ENCODE data around the gene PCDHA13. TPM values are rescaled to one million over a fixed set of nuclear protein-coding genes. Genes with fewer than 3 reads are reported as not detected.

The PCDHA13 gene
- total and polyA plus RNA-seq, 10 of the 15 experiments (the other 5 are each of a cell fraction or from before 2014, with no cell fraction given) = not detected

DNA sequence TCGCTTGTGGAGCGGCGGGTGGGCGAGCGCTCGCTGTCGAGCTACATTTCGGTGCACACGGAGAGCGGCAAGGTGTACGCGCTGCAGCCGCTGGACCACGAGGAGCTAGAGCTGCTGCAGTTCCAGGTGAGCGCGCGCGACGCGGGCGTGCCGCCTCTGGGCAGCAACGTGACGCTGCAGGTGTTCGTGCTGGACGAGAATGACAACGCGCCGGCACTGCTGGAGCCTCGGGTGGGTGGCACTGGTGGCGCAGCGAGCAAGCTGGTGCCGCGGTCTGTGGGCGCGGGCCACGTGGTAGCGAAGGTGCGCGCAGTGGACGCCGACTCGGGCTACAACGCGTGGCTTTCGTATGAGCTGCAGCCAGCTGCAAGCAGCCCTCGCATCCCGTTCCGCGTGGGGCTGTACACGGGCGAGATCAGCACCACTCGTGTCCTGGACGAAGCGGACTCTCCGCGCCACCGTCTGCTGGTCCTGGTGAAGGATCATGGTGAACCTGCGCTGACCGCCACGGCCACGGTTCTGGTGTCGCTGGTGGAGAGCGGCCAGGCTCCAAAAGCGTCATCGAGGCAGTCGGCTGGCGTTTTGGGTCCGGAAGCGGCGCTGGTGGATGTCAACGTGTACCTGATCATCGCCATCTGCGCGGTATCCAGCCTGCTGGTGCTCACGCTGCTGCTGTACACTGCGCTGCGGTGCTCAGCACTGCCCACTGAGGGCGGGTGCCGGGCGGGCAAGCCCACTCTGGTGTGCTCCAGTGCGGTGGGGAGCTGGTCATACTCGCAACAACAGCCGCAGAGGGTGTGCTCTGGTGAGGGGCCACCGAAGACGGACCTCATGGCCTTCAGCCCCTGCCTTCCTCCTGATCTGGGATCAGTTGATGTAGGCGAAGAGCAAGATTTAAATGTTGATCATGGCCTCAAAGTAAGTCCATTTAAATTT lies 38.9 kb upstream of the PCDHA13 start:
- no peak overlapping the region for H2AFZ ChIP-seq (ENCODE audit: control insufficient read depth, low read depth, low read length)
- ATAC-seq = no peak
- DNase-seq (ENCODE audit: low read depth, low spot score) = no peak
- ChIA-PET POLR2A (no interaction called here), SMC1A (ENCODE audit: uncharacterized antibody, unreplicated experiment) (no interaction called here), CTCF (no interaction called here), RAD21 (ENCODE audit: unreplicated experiment) (no interaction called here)
- intact Hi-C loops (cut with micrococcal nuclease; ENCODE audit: unreplicated experiment) (no loop called here), in situ Hi-C loops (cut with MboI) (no loop called here)
- H3K9me3 ChIP-seq (replicated peaks; ENCODE audit: control insufficient read depth, insufficient read depth, low read length) = no peaks in the 10 kb centered on the region; the same call in 2 of the 3 replicates
- no peaks in the 10 kb centered on the region for H4K20me1 ChIP-seq (ENCODE audit: control insufficient read depth, insufficient read depth)
- no peak overlapping the region for H3K27ac ChIP-seq (ENCODE audit: control insufficient read depth, insufficient read depth)
- no TSS peak for BruUV-seq (replicated peaks)
- H3K27me3 ChIP-seq (replicated peaks in 1 of 2; ENCODE audit: control insufficient read depth in 2 of 2, insufficient read depth in 2 of 2, low read length in 1 of 2) = no peaks in the 10 kb centered on the region
- no peak overlapping the region for H3K4me2 ChIP-seq (ENCODE audit: control insufficient read depth, insufficient read depth)
- H3K79me2 ChIP-seq (ENCODE audit: control insufficient read depth, insufficient read depth, low read length) = no peaks in the 10 kb centered on the region
- 84% methylated on average over 59 of the region's 87 CpGs for WGBS (ENCODE audit: insufficient coverage, insufficient replicate concordance, low lambda C conversion rate, missing lambda C conversion rate)
- FAIRE-seq = no peak
- no peak overlapping the region for H3K9ac ChIP-seq (ENCODE audit: control insufficient read depth, insufficient read depth, low read length)
- H3K36me3 ChIP-seq (ENCODE audit: control insufficient read depth in 2 of 2, insufficient read depth in 2 of 2, low read length in 1 of 2) = no peaks in the 10 kb centered on the region
- H3K4me3 ChIP-seq = no peak overlapping the region
- H3K4me1 ChIP-seq (ENCODE audit: control insufficient read depth, insufficient read depth, low read length) = no peaks in the 10 kb centered on the region
- TF ChIP-seq ATF7 (IDR thresholded peaks at IDR 0.05; ENCODE audit: low read depth) (no peak), SUPT20H (IDR thresholded peaks at IDR 0.05; ENCODE audit: borderline replicate concordance, control insufficient read depth, low read depth, low read length) (no peak), BCL11A (IDR thresholded peaks at IDR 0.05; ENCODE audit: low read depth, low read length) (no peak), NFYB (IDR thresholded peaks at IDR 0.05; ENCODE audit: insufficient read depth, low read depth, low read length) (no peak), CREB1 (IDR thresholded peaks at IDR 0.05; ENCODE audit: low read depth) (no peak), PML (IDR thresholded peaks at IDR 0.05; ENCODE audit: low read length) (no peak), FOS (IDR thresholded peaks at IDR 0.05; ENCODE audit: borderline replicate concordance, extremely low read depth, insufficient read length) (no peak), IRF4 (IDR thresholded peaks at IDR 0.05; ENCODE audit: low read depth, low read length) (no peak), ZNF384 (IDR thresholded peaks at IDR 0.05; ENCODE audit: borderline replicate concordance, low read depth, low read length) (no peak), ZNF217 (IDR thresholded peaks at IDR 0.05) (no peak), YY1 (IDR thresholded peaks at IDR 0.05; ENCODE audit: low read depth, low read length) (no peak), RUNX3 (IDR thresholded peaks at IDR 0.05; ENCODE audit: low read length) (no peak)
- TF ChIP-seq, protein P1, sequence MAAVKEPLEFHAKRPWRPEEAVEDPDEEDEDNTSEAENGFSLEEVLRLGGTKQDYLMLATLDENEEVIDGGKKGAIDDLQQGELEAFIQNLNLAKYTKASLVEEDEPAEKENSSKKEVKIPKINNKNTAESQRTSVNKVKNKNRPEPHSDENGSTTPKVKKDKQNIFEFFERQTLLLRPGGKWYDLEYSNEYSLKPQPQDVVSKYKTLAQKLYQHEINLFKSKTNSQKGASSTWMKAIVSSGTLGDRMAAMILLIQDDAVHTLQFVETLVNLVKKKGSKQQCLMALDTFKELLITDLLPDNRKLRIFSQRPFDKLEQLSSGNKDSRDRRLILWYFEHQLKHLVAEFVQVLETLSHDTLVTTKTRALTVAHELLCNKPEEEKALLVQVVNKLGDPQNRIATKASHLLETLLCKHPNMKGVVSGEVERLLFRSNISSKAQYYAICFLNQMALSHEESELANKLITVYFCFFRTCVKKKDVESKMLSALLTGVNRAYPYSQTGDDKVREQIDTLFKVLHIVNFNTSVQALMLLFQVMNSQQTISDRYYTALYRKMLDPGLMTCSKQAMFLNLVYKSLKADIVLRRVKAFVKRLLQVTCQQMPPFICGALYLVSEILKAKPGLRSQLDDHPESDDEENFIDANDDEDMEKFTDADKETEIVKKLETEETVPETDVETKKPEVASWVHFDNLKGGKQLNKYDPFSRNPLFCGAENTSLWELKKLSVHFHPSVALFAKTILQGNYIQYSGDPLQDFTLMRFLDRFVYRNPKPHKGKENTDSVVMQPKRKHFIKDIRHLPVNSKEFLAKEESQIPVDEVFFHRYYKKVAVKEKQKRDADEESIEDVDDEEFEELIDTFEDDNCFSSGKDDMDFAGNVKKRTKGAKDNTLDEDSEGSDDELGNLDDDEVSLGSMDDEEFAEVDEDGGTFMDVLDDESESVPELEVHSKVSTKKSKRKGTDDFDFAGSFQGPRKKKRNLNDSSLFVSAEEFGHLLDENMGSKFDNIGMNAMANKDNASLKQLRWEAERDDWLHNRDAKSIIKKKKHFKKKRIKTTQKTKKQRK (IDR thresholded peaks at IDR 0.05; ENCODE audit: low read depth, low read length) = no peak
- TF ChIP-seq, protein P2, sequence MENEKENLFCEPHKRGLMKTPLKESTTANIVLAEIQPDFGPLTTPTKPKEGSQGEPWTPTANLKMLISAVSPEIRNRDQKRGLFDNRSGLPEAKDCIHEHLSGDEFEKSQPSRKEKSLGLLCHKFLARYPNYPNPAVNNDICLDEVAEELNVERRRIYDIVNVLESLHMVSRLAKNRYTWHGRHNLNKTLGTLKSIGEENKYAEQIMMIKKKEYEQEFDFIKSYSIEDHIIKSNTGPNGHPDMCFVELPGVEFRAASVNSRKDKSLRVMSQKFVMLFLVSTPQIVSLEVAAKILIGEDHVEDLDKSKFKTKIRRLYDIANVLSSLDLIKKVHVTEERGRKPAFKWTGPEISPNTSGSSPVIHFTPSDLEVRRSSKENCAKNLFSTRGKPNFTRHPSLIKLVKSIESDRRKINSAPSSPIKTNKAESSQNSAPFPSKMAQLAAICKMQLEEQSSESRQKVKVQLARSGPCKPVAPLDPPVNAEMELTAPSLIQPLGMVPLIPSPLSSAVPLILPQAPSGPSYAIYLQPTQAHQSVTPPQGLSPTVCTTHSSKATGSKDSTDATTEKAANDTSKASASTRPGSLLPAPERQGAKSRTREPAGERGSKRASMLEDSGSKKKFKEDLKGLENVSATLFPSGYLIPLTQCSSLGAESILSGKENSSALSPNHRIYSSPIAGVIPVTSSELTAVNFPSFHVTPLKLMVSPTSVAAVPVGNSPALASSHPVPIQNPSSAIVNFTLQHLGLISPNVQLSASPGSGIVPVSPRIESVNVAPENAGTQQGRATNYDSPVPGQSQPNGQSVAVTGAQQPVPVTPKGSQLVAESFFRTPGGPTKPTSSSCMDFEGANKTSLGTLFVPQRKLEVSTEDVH (IDR thresholded peaks at IDR 0.05; ENCODE audit: low read depth, partially characterized antibody) = no peak
- TF ChIP-seq, protein P3, sequence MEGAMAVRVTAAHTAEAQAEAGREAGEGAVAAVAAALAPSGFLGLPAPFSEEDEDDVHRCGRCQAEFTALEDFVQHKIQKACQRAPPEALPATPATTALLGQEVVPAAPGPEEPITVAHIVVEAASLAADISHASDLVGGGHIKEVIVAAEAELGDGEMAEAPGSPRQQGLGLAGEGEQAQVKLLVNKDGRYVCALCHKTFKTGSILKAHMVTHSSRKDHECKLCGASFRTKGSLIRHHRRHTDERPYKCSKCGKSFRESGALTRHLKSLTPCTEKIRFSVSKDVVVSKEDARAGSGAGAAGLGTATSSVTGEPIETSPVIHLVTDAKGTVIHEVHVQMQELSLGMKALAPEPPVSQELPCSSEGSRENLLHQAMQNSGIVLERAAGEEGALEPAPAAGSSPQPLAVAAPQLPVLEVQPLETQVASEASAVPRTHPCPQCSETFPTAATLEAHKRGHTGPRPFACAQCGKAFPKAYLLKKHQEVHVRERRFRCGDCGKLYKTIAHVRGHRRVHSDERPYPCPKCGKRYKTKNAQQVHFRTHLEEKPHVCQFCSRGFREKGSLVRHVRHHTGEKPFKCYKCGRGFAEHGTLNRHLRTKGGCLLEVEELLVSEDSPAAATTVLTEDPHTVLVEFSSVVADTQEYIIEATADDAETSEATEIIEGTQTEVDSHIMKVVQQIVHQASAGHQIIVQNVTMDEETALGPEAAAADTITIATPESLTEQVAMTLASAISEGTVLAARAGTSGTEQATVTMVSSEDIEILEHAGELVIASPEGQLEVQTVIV (IDR thresholded peaks at IDR 0.05; ENCODE audit: borderline replicate concordance, partially characterized antibody) = no peak
